HEK293T (cell line): ENCODE measurements around the gene MXRA7.
A peak's percentile ranks its signal among the peaks of the same experiment; 100 is the strongest.

Source experiments
- CTCF ChIA-PET: fragments of 350-600 bp; formaldehyde crosslinking; extraction: SDS; loops from one replicate; lab custom pipeline; 2021; ENCODE audit warnings: antibody characterized with exemption, inconsistent platforms; lab: Yijun Ruan, JAX
- POLR2A ChIA-PET: fragments of 350-600 bp; formaldehyde crosslinking; extraction: SDS; loops from one replicate; lab custom pipeline; 2020; ENCODE audit warnings: antibody characterized with exemption, inconsistent platforms; lab: Yijun Ruan, JAX
- DNase-seq: peaks from one replicate; pipeline ENCODE4 v3.0.0; 2012; ENCODE audit warnings: mixed read lengths; ENCODE audit errors: extremely low spot score
- ARNT ChIP-seq: fragments of 450-650 bp; IDR thresholded peaks from 2 replicates; pipeline ENCODE4 v1.6.1; 2017; ENCODE audit warnings: mild to moderate bottlenecking
- BHLHE40 ChIP-seq: fragments of 450-650 bp; IDR thresholded peaks from 2 replicates; pipeline ENCODE4 v1.6.1; 2016; ENCODE audit warnings: mild to moderate bottlenecking, moderate library complexity, borderline replicate concordance
- CTBP1 ChIP-seq: fragments of 450-650 bp; IDR thresholded peaks from 2 replicates; pipeline ENCODE4 v1.6.1; 2016; ENCODE audit warnings: borderline replicate concordance
- ELF4 ChIP-seq: fragments of 450-650 bp; IDR thresholded peaks from 2 replicates; pipeline ENCODE4 v1.6.1; 2017; ENCODE audit warnings: antibody characterized with exemption
- FOXA1 ChIP-seq: fragments of 450-650 bp; IDR thresholded peaks from 2 replicates; pipeline ENCODE4 v1.6.1; 2016; ENCODE audit warnings: mild to moderate bottlenecking
- FOXK2 ChIP-seq: fragments of 450-650 bp; IDR thresholded peaks from 2 replicates; pipeline ENCODE4 v1.6.1; 2016; ENCODE audit warnings: mild to moderate bottlenecking
- FOXM1 ChIP-seq: fragments of 450-650 bp; IDR thresholded peaks from 2 replicates; pipeline ENCODE4 v1.6.1; 2017; ENCODE audit warnings: mild to moderate bottlenecking, borderline replicate concordance
- HDGF ChIP-seq: fragments of 450-650 bp; IDR thresholded peaks from 2 replicates; pipeline ENCODE4 v1.6.1; 2017; ENCODE audit warnings: antibody characterized with exemption, borderline replicate concordance
- L3MBTL2 ChIP-seq: fragments of 450-650 bp; conservative IDR thresholded peaks from 2 replicates; pipeline ENCODE4 v1.6.1; 2016; ENCODE audit warnings: mild to moderate bottlenecking
- LEF1 ChIP-seq: fragments of 450-650 bp; IDR thresholded peaks from 2 replicates; pipeline ENCODE4 v1.6.1; 2017; ENCODE audit warnings: mild to moderate bottlenecking, borderline replicate concordance
- NFRKB ChIP-seq: fragments of 450-650 bp; IDR thresholded peaks from 2 replicates; pipeline ENCODE4 v1.6.1; 2016; ENCODE audit warnings: mild to moderate bottlenecking, moderate library complexity
- PKNOX1 ChIP-seq: fragments of 450-650 bp; IDR thresholded peaks from 2 replicates; pipeline ENCODE4 v1.6.1; 2016
- SP1 ChIP-seq: fragments of 450-650 bp; IDR thresholded peaks from 2 replicates; pipeline ENCODE4 v1.6.1; 2017
- SUZ12 ChIP-seq: fragments of 450-650 bp; IDR thresholded peaks from 2 replicates; pipeline ENCODE4 v1.6.1; 2016; ENCODE audit warnings: mild to moderate bottlenecking
- TARDBP ChIP-seq: fragments of 450-650 bp; IDR thresholded peaks from 2 replicates; pipeline ENCODE4 v1.6.1; 2016
- ZNF384 ChIP-seq: fragments of 450-650 bp; IDR thresholded peaks from 2 replicates; pipeline ENCODE4 v1.6.1; 2016

Gene MXRA7

GRCh38 chr17:76678330-76678729, 32.4 kb downstream of the MXRA7 start:
- POLR2A ChIA-PET: interaction anchor here (0.8 to 1.0 kb wide), 2 partner anchors 11 to 91 kb away, joined by 3 read pairs; no protein-coding TSS in a partner anchor
- TF ChIP-seq FOXA1: no peak
- no peak for TF ChIP-seq ZNF384
- TF ChIP-seq CTBP1: no peak
- TF ChIP-seq PKNOX1: no peak
- TF ChIP-seq SP1: no peak
- TF ChIP-seq L3MBTL2: no peak
- no peak for TF ChIP-seq FOXK2
- CTCF ChIA-PET: no interaction called here

DNA sequence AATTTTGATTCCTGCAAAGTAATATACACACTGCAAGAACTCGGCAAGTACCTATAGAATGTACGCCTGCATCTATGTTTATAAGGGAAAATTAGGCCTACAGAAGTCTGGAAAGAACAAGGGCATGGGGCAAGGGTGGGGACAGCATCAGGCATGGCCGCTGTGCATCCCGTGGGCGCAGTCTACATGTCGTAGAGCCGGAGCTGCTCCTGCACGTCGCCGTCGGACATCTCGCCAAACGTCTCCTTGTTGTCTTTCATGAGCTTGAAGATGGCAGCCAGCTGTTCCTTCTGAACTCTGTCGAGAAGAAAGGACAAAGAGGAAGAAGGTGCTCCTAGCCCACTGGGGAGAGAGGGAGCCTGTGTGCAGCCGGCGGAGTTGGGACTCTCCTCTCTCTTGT, 33.4 kb downstream of the MXRA7 start:
- POLR2A ChIA-PET: interaction anchor here (1.0 kb wide), 1 partner anchor 12 kb away, joined by 3 read pairs; no protein-coding TSS in a partner anchor
- CTCF ChIA-PET: no interaction called here

More at GRCh38 chr17:76678330-76678729, 32.4 kb downstream of the MXRA7 start:
- no peak for DNase-seq

GRCh38 chr17:76676629-76677028, 34.1 kb downstream of the MXRA7 start:
- ChIA-PET POLR2A (no interaction called here), CTCF (no interaction called here)
- TF ChIP-seq L3MBTL2 (no peak), SP1 (no peak), ZNF384 (no peak), NFRKB (no peak), FOXM1 (no peak), FOXA1 (no peak), SUZ12 (no peak), ARNT (no peak), PKNOX1 (no peak), BHLHE40 (no peak), ELF4 (no peak), HDGF (no peak), LEF1 (no peak), FOXK2 (no peak), TARDBP (no peak), CTBP1 (no peak)
- DNase-seq: no peak

More for the DNA sequence above, 33.4 kb downstream of the MXRA7 start:
- TF ChIP-seq ARNT (no peak), SP1 (no peak), SUZ12 (no peak), FOXM1 (no peak), BHLHE40 (no peak), L3MBTL2 (no peak), PKNOX1 (no peak), FOXA1 (no peak), CTBP1 (no peak), NFRKB (no peak)
- DNase-seq: no peak

DNA sequence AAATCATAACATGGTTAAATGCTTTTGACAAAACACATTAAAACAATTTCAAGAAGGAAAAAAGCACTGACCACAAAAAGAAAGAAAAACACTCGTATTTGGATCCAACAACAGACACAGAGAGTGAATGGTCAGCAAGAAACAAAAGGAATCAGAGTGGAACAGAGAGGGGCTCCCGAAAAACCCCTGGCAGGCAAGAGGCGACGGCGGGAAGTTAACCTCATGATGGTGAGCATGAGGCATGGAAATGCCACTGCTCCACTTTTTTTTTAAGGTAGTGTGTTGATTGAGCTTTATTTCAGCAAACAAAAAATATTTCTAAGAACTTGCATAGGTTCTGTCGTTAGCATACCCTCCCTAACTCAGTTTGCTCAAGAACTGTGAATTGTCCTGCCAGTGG, 35.1 kb downstream of the MXRA7 start:
- POLR2A ChIA-PET: interaction anchor here (0.7 to 1.2 kb wide), 2 partner anchors 61 to 136 kb away, joined by 4 to 6 read pairs; partner anchors contain the start of genes PRCD and SRSF2
- TF ChIP-seq TARDBP (no peak), L3MBTL2 (no peak)
- no peak for DNase-seq
- CTCF ChIA-PET: no interaction called here

DNA sequence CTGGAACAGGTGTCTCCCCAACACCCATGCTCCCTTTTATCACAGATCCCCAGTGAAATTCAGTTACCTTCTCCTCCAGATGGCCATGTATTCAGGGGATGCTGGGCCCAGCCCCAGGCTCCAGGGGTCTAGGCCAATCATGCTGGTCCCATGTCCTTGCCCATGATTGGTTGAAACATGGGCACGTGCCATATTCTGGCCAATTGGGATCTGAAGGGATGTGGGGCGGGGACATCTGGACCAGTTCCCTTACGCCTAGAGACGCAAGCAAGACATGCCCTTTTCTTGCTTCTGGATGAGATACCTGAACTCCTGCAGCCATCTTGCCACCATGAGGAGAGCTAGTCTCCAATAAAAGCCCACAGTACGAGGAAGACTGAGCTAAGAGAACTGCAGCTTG, 36.2 kb downstream of the MXRA7 start:
- peak; percentile 8 for DNase-seq
- CTCF ChIA-PET: no interaction called here
- POLR2A ChIA-PET: interaction anchor here (0.7 to 1.3 kb wide), 3 partner anchors 76 to 135 kb away, joined by 3 to 6 read pairs (median 4); partner anchors contain the start of gene PRCD
- TF ChIP-seq PKNOX1 (no peak), NFRKB (no peak), SUZ12 (no peak)

DNA sequence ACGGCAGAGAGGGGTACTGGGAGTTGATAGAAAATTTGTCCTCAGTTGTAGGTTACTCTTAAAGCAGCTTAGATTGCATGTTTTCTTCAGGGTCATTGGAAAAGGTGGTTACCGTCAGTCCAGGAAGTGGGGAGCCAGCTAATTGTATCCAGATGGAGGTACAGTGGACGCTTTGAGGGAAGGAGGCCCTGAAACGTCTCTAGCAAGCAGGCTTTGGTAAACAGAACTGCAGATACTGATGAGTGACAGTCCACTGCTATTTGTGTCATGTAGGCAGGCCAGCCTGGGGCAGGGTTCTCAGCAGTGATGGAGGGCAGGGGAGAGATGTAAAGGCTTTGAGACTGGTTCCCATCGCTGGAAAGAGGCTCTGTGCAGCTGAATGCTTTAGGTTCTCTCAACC, 37.0 kb downstream of the MXRA7 start:
- ChIA-PET POLR2A (no interaction called here), CTCF (no interaction called here)
- DNase-seq: peak; percentile 3
- no peak for TF ChIP-seq TARDBP
- no peak for TF ChIP-seq CTBP1
- no peak for TF ChIP-seq FOXK2
- TF ChIP-seq BHLHE40: no peak
- no peak for TF ChIP-seq SP1
- no peak for TF ChIP-seq L3MBTL2
- no peak for TF ChIP-seq ARNT
- no peak for TF ChIP-seq FOXA1
- no peak for TF ChIP-seq NFRKB
- no peak for TF ChIP-seq ELF4
- TF ChIP-seq ZNF384: no peak
- no peak for TF ChIP-seq PKNOX1
- no peak for TF ChIP-seq LEF1
- no peak for TF ChIP-seq HDGF
- TF ChIP-seq FOXM1: no peak
- no peak for TF ChIP-seq SUZ12
